ENCODE results near the gene GPR62.

The GPR62 gene

GRCh38 chr3:52002748-52003147 lies 47.6 kb downstream of the GPR62 start:
- Histone ChIP-seq H3K4me3 (ENCODE audit: low read length) (peak overlapping the region; percentile 32), H3K9me3 (ENCODE audit: low read length) (no peaks in the 10 kb centered on the region), H3K27me3 (ENCODE audit: insufficient read depth, low read length) (no peaks in the 10 kb centered on the region), H3K4me1 (ENCODE audit: insufficient read depth, low read length) (peaks cover 51% of the 10 kb centered on the region), H3K36me3 (ENCODE audit: insufficient read depth, low read length) (no peaks in the 10 kb centered on the region), H2AFZ (ENCODE audit: low read depth, low read length) (peak overlapping the region; percentile 23)

GRCh38 chr3:52004163-52004787 lies 49.1 kb downstream of the GPR62 start:
- Histone ChIP-seq H3K4me3 (ENCODE audit: low read length) (no peak overlapping the region), H3K4me1 (ENCODE audit: insufficient read depth, low read length) (peaks cover 51% of the 10 kb centered on the region), H2AFZ (ENCODE audit: low read depth, low read length) (no peak overlapping the region), H3K9me3 (ENCODE audit: low read length) (no peaks in the 10 kb centered on the region), H3K27me3 (ENCODE audit: insufficient read depth, low read length) (no peaks in the 10 kb centered on the region), H3K36me3 (ENCODE audit: insufficient read depth, low read length) (no peaks in the 10 kb centered on the region)

DNA sequence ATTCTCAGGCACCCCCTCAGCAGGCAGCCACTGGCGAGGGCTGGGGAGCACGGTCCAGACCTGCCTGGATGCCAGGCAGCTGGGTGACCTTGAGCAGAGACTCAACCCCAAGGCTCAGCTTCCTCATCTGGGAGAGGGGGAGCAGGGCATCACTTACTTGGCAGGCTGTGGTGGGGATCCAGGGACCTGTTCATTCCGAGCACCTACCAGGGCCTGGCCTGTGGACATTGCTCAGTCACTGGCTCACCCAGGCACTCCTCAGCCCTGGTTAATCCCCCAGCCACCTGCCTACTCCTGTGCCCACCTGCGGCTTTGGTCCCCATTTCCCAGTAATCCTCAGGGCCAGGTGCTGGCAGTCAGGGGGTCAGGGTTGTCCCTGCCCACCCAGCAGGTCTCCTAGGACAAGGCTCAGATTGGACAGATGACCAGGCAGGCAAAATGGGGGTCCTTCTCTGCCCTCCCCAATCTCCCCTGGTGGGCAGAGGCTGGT lies 49.8 kb downstream of the GPR62 start:
- Histone ChIP-seq H3K27me3 (ENCODE audit: insufficient read depth, low read length) (no peaks in the 10 kb centered on the region), H3K4me3 (ENCODE audit: low read length) (no peak overlapping the region), H3K4me1 (ENCODE audit: insufficient read depth, low read length) (peaks cover 51% of the 10 kb centered on the region), H3K9me3 (ENCODE audit: low read length) (no peaks in the 10 kb centered on the region), H3K36me3 (ENCODE audit: insufficient read depth, low read length) (no peaks in the 10 kb centered on the region), H2AFZ (ENCODE audit: low read depth, low read length) (no peak overlapping the region)

DNA sequence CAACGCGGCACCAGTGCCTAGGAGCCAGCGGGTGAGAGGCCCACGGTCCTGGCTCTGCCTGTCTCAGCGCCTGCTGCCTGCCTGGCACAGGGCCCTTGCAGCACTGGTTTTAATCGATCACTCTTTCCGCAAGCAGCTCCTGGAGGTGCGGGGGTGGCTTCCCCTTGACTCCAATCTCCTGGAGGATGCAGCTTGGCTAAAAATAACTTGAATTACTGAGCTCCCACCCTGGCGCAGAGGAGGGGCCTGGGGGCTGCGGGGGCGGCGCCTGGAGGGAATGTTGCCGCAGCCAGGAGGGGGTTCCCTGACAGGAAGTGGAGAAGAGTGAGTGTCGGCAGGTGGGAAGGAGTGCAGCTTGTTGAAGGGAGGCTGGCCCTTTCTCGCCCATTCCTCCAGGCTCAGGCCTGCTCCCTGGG lies 50.4 kb downstream of the GPR62 start:
- H3K36me3 ChIP-seq (ENCODE audit: insufficient read depth, low read length), result no peaks in the 10 kb centered on the region
- H3K4me1 ChIP-seq (ENCODE audit: insufficient read depth, low read length), result peaks cover 51% of the 10 kb centered on the region
- no peaks in the 10 kb centered on the region for H3K9me3 ChIP-seq (ENCODE audit: low read length)
- H3K27me3 ChIP-seq (ENCODE audit: insufficient read depth, low read length), result no peaks in the 10 kb centered on the region
- peak overlapping the region; percentile 81 for H2AFZ ChIP-seq (ENCODE audit: low read depth, low read length)
- H3K4me3 ChIP-seq (ENCODE audit: low read length), result no peak overlapping the region

DNA sequence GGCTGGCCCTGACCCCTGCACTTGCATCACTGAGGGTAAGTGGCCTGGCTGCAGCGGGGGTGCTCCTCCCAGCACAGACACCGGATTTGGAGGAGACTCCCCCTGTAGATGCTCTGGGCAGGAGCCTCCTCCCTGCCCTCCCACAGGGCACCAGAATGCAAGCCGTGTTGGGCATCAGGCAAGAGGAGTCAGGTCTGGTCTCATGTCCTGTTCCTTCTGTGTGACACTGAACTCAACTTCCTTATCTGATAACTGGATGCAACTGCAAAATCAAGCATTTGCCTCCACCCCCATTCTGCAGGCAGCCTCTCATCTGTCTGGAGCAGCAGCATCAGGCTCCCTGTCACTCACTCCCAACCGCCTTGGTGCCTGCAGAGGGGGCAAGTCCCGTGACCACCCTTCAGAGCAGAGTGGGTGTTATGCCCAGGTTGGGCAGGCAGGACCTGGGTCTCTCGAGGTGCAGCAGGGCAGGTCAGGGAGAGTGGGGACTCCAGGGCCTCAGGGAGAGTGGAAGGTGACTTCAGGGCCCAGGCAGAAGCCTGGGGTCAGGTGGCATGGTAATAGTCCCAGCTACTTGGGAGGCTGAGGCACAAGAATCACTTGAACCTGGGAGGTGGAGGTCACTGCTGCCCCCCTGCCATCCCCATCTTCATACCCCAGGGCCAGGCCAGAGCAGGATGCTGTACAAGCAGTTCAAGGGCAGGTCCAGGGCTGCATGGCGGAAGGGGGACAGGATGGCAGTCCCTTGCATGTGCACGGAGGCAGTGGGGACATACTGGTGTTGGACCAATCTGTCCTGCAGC lies 51.0 kb downstream of the GPR62 start:
- no peak overlapping the region for H3K4me3 ChIP-seq (ENCODE audit: low read length)

GRCh38 chr3:52006820-52007133 lies 51.6 kb downstream of the GPR62 start:
- no peak overlapping the region for H3K4me3 ChIP-seq (ENCODE audit: low read length)
- peaks cover 49% of the 10 kb centered on the region for H3K4me1 ChIP-seq (ENCODE audit: insufficient read depth, low read length)
- H3K36me3 ChIP-seq (ENCODE audit: insufficient read depth, low read length), result no peaks in the 10 kb centered on the region
- no peak overlapping the region for H2AFZ ChIP-seq (ENCODE audit: low read depth, low read length)
- no peaks in the 10 kb centered on the region for H3K27me3 ChIP-seq (ENCODE audit: insufficient read depth, low read length)
- H3K9me3 ChIP-seq (ENCODE audit: low read length), result no peaks in the 10 kb centered on the region

More for the DNA sequence above, 51.0 kb downstream of the GPR62 start:
- Histone ChIP-seq H3K4me1 (ENCODE audit: insufficient read depth, low read length) (peaks cover 51% of the 10 kb centered on the region), H2AFZ (ENCODE audit: low read depth, low read length) (peak overlapping the region; percentile 81), H3K36me3 (ENCODE audit: insufficient read depth, low read length) (no peaks in the 10 kb centered on the region), H3K9me3 (ENCODE audit: low read length) (no peaks in the 10 kb centered on the region), H3K27me3 (ENCODE audit: insufficient read depth, low read length) (no peaks in the 10 kb centered on the region)
